ENCODE data around the gene MZF1.

The MZF1 gene

GRCh38 chr19:58570770-58571574 is 2.2 kb downstream of the MZF1 start:
- in situ Hi-C loops (cut with HindIII; ENCODE audit: low sequenced_read_pairs) = no loop called here

GRCh38 chr19:58569943-58570670 is 3.0 kb downstream of the MZF1 start:
- in situ Hi-C loops (cut with HindIII; ENCODE audit: low sequenced_read_pairs) = no loop called here

- in situ Hi-C loops (cut with HindIII; ENCODE audit: low sequenced_read_pairs) = no loop called here
Measured at GRCh38 chr19:58569191-58569942, 3.8 kb downstream of the MZF1 start.

- in situ Hi-C loops (cut with HindIII; ENCODE audit: low sequenced_read_pairs) = no loop called here
Measured at GRCh38 chr19:58568453-58569130, 4.5 kb downstream of the MZF1 start.

- in situ Hi-C loops (cut with HindIII; ENCODE audit: low sequenced_read_pairs) = no loop called here
Measured at GRCh38 chr19:58566989-58567388, 6.1 kb downstream of the MZF1 start.

- in situ Hi-C loops (cut with HindIII; ENCODE audit: low sequenced_read_pairs) = no loop called here
Measured at GRCh38 chr19:58563823-58564222, 9.3 kb downstream of the MZF1 start.

GRCh38 chr19:58563034-58563573 is 10.0 kb downstream of the MZF1 start:
- in situ Hi-C loops (cut with HindIII; ENCODE audit: low sequenced_read_pairs) = no loop called here

GRCh38 chr19:58562122-58563033 is 10.8 kb downstream of the MZF1 start:
- in situ Hi-C loops (cut with HindIII; ENCODE audit: low sequenced_read_pairs) = no loop called here

GRCh38 chr19:58561373-58562121 is 11.6 kb downstream of the MZF1 start:
- in situ Hi-C loops (cut with HindIII; ENCODE audit: low sequenced_read_pairs) = no loop called here

GRCh38 chr19:58560921-58561320 is 12.2 kb downstream of the MZF1 start:
- in situ Hi-C loops (cut with HindIII; ENCODE audit: low sequenced_read_pairs) = no loop called here

GRCh38 chr19:58560007-58560887 is 12.9 kb downstream of the MZF1 start:
- in situ Hi-C loops (cut with HindIII; ENCODE audit: low sequenced_read_pairs) = no loop called here

- in situ Hi-C loops (cut with HindIII; ENCODE audit: low sequenced_read_pairs) = no loop called here
Measured at GRCh38 chr19:58559275-58560006, 13.7 kb downstream of the MZF1 start.

- in situ Hi-C loops (cut with HindIII; ENCODE audit: low sequenced_read_pairs) = no loop called here
Measured at GRCh38 chr19:58558623-58559274, 14.4 kb downstream of the MZF1 start.

- in situ Hi-C loops (cut with HindIII; ENCODE audit: low sequenced_read_pairs) = no loop called here
Measured at GRCh38 chr19:58558066-58558622, 15.0 kb downstream of the MZF1 start, which contains the start of gene UBE2M. UBE2M (minus strand) TSS chr19:58558611; CDS start chr19:58558381, 230 bp downstream.

- in situ Hi-C loops (cut with HindIII; ENCODE audit: low sequenced_read_pairs) = no loop called here
Measured at GRCh38 chr19:58557221-58558065, 15.7 kb downstream of the MZF1 start.

Measured in DLD1 (cell line).